NCI-H1092 (cell line): ENCODE results near the gene SYT8.

Experiments used
- DNase-seq: peaks from one replicate; lab custom pipeline; 2025; lab: John Stamatoyannopoulos, UW

Gene SYT8

DNA sequence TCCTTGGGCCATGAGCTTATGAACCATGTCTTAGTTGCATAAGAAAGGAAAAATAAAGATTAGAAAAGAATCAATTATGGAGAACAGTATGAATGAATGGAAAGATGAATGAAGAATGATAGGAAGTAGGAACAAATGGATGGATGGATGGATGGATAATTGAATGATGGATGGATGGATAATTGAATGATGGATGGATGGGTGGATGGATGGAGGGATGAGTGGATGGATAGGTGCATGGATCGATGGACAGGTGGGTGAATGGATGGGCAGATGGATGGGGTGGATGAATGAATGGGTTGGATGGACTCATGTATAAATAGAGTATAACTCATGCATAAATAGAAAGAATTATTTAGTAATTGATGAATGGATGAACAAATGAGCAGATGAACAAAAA lies 25.3 kb downstream of the SYT8 start:
- no peak for DNase-seq

DNA sequence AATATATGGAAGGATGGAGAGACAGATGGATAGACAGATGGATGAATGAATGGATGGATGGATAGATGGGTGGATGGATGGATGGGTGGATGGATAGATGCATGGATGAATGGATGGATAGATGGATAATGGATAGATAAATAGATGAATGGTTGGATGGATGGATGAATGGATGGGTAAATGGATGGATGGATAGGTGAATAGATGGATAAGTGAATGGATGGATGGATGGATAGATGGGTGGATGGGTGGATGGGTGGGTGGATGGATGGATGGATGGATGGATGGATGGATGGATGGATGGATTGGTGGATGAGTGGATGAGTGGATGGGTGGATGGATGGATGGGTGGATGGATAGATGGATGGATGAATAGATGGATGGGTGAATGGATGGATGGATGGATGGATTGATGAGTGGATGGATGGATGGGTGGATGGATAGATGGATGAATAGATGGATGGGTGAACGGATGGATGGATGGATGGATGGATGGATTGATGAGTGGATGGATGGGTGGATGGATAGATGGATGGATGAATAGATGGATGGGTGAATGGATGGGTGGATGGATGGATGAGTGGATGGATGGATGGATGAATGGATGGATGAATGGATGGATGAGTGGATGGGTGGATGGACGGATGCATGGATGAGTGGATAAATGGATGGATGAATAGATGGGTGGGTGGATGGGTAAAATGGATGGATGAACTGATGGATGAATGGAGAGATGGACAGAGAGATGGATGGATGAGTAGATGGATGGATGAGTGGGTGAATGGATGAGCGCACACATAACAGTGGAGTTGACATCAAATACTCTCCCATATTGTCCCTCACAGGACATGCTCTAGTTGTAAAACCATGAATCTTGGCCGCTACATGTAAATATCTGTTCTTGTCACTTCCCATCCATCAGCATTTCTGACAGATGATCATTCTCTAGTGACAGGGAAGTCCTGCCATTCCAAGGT lies 26.9 kb downstream of the SYT8 start:
- DNase-seq = no peak

DNA sequence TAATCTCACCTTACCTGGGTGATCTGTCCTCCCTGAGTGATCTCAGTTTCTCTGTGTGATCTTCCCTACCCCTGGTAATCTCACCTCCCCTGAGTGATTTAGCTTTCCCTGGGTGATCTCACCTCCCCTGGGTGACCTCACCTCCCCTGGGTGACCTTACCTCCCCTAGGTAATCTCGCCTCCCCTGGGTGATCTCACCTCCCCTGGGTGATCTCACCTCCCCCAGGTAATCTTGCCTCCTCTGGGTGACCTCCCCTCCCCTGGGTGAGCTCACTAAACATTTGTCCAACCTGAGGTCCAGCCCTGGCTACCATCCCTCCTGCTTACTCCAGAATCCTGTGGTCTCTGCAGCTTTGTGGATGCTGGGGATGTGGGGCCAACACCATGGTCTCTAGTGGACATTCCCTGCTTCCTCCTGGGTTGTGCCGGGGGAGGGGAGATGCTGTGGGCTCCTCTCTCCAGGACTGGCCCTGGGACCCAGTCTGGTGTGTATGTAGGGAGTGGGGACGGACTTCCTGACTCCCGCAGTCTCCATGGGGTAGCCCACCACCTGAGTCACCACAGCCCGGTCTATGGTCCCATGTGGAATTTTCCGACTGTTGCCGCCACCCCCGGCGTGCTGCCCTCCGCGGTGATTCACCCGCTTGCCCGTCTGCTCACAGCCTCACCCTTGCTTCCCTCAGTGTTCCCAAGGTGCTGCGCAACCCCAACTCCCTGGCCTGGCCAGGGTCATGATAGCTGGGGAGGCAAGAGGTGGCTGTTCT lies 28.0 kb downstream of the SYT8 start:
- DNase-seq = no peak

DNA sequence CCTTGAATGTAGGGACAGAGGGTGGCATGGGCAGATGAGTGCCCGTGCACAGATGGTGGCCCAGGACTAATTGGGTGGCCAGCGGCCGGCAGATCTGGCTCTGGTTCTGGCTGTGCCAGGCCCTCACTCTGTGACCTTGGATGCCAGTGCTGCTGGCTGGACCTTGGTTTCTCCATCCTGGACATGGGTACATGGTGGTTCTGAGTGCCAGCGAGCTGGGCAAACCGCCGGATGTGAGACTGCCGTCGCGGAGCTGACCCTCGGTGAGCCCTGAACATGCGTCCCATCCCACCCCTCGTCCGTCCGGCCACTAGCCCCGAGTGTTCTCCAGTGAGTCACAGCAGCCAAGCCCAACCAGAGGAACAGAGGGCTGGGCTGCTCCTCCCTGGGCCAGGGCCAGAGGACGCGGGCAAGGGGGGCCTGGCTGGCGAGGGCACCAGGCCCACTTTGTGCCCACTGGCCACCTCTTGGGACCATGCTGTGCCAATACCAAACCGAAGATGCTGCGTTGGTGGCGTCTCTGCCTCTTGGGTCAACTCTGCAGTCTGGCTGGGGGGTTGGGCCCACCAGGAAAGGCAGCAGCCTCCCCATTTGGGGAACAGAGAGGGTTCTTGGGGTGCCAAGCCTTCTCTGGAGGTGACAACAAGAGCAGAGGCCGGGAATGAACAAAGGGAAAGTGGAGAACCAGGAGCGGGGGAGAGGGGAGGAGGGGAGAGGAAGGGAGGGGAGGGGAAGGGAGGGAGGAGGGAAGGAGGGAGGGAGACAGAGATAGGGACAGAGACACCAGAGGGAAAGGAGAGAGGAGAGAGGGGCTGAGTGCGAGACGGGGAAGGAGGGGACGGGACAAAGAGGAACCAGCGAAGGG lies 28.8 kb downstream of the SYT8 start:
- DNase-seq = peak; percentile 67

DNA sequence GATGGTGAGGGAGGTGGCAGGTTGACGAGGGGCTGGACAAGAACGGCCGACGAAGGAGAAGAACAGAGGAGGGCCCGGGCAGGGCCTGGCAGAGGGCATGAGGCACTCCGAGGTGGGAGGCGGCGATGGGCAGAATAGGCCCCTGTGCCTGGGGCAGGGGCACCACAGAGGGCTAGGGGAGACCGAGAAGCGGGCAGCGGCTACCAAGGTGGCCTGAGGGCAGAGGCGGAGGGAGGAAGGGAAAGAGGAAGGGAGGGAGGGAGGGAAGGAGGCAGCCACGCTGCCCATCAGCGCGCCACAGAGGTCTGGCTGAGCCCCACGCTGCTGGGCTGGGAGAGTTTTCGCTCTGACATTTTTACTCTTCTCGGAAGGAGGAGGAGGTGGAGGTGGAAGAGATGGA lies 29.4 kb downstream of the SYT8 start:
- DNase-seq = no peak

DNA sequence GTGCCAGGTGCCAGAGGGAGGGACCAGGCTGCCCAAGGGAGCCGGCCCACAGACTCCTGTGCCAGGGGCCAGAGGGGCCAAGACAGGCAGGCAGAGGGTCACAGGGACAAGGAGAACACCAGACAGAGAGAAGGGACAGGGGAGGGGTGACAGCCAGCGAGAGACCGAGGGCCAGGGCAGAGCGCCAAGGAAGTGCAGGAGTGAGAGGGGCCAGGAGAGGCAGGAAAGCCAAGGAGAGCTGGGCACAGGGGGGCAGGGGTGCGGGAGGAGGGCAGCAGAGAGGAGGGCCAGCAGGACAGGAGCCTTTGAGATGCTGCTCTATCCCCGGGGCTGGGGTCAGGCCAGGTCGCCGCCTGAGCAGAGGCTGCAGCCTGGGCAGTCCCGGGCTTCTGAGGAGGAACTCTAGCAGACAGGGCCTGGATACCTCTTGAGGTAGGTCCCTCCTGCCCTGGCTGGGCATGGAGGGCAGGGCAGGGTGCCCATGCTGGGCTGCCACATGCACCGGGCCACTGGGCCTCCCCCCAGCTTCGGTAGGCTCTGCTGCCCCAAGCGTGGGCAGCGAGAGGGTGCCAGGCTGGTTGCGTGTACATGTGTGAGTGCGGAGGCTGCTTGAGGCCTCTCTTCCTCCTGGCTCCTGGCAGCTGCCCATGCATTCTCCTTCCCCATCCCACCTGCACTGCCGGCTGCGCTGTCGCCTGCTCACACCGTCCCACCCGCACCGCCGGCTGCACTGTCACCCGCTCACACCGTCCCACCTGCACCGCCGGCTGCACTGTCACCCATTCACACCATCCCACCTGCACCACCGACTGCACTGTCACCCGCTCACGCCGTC lies 30.3 kb downstream of the SYT8 start:
- DNase-seq = peak; percentile 23

DNA sequence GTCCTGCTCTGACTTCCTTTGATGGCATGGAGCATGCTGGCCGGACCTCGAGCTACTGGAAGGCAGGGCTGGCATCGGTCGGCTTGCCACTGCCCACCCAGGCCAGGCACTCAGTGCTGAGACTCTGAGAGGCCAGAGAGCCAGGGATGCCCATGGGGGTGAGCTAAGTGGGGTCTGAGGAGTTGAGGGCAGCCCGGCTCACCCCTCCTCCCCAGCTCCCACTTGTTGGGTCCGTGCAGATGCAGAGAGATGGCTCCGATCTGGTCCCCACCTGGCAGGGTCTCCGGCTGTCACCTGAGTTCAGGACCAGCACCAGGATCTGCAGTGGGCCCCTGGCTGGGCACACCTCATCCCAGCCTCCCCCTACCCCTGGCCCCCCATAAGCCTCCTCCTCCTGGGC lies 31.4 kb downstream of the SYT8 start:
- DNase-seq = no peak

DNA sequence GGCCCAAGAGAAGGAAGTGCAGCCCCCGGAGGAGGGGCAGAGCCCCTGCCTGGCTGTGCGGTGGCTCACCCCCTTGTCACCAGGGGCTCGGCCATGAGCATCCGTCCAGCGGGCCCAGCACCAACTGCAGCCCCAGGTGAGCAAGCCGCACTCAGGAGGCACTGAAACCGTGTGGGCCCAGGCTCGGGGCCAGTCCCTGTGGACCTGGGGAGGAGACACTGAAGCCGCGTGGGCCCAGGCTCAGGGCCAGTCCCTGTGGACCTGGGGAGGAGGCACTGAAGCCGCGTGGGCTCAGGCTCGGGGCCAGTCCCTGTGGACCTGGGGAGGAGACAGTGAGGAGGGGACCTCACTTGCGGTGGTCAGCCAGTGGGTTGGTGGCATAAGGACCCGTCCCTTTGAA lies 32.0 kb downstream of the SYT8 start:
- no peak for DNase-seq

DNA sequence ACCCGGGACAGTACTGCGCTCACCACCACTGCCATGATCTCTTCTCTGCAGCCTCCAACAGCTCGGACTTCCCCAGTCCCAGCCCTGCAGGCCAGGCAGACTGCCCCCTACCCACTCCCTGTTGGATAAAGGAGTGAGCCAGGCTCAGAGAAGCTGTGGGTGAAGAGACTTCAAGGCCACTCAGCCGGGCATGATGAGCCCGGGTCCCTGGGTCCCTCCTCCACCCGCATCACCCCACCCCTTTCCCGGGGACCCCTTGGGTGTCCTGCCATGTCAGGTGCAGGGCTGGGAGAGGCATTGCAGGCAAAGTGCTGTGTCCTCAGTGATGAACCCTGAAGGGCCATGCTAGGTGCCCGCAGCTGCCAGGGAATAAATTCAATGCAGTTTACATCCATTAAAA lies 32.6 kb downstream of the SYT8 start:
- DNase-seq = no peak

DNA sequence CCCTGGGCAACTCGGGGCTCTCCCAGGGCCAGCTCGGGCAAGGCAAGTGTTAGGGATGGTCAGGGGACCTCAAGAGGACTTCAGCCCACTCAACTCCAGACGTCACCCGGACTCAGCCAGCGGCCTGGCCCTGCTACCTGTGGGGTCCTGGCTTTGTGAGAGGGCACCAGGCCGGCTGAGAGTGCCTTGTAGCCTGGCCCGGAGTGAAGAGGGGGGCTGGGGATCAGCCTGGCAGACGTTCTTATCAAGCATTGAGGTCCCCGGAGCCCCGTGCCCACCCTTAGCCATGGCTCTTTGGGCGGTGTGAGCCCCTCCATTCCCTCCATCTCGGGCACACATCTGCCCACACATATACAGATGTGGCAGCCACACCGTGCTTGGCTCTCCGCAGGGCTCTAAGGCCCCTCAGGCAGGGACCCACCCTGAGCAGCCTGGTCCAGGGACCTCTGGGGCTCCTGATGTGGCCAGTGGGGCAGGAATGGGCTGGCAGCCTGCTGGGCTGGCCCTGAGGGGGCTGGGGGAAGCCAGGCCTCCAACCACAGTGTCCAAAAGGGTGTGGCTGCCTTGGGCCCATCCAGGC lies 33.4 kb downstream of the SYT8 start:
- no peak for DNase-seq

DNA sequence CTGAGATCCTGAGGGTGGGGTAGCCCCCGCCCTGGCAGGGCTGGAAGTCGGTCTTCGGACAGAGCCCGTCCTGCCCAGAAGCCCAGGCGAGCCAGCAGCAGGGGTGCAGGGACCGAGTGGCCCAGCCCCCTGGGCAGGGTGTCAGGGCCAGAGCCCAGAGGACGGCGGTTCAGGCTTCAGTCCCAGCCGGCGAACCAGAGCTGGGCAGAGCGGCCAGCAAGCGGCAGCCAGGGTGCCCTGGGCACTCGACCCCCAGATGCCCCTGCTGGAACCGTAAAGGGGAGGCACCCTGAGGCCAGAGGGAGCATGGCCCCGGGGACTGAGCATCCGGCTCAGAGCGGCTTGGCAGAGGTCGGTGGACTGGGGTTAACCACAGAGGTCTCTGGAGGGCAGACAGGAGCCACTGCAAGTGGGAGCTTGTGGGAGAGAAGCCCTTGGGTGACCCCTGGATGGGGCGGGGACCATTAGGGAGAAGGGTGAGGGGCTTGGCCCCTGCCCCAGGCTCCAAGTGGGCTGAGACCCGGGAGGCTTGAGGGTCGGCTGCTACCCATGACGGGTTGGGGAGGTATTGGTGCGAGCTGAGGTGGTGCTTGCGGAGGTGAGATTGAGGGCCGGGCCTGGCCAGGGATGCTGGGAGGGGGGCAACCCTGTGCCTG lies 34.0 kb downstream of the SYT8 start:
- no peak for DNase-seq

DNA sequence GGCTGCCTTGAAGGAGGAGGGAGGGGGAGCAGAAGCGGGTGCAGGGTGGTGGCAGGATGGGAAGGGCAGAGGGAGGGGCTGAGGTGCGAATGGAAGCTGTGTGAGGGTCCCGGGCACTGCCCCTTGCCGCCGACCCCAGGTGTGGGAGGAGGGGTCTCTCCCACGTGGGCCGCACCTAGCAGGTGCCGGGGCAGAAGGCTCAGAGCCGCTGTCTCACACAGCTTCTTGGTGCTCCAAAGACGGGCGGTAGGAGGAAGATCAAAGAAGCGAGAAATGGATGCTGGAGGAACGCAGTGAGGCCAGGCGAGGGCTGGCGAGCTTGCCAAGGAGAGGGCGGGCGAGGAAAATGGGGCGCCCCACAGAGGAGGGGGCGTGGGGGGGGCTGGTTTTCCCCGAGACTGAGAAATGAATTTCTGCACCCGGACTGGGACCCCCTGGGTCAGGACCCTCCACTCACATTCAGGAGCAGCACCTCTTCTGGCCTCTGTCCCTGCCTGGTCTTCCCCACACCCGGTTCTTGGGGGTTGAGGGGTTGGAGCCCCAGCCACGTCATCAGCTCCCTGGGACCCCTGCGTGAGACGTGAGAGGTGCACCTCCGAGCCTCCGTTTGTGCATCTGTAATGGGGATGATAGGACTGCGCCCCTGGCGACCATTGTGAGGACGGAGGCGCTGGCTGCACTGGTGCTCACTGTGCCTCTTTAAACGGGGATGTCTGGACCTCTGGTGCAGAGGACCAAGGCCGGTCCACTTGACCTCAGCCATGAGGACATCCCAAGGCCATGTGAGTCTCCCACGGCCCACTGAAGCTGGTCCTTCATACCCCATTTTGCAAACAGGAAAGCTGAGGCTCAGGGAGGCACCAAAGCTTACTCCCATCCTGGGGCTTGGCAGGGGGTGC lies 34.9 kb downstream of the SYT8 start:
- no peak for DNase-seq

DNA sequence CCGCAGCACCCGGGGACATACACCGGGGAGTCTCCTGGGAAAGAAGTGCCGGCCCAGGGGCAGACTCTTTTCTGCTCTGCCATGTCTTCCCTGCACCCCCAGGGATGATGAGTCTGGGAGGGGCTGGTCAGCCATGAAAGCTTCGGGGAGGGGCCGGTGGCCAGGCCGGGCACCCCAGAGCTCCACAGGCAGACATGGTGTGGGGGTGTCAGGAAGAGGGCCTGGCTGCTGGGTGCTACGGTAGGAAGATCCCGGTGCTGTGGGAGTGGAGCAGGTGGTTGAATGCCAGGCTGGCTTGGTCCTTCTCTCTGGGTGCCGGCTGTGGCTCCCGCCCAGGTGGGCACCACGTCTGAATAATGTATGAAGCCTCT lies 35.5 kb downstream of the SYT8 start:
- no peak for DNase-seq

DNA sequence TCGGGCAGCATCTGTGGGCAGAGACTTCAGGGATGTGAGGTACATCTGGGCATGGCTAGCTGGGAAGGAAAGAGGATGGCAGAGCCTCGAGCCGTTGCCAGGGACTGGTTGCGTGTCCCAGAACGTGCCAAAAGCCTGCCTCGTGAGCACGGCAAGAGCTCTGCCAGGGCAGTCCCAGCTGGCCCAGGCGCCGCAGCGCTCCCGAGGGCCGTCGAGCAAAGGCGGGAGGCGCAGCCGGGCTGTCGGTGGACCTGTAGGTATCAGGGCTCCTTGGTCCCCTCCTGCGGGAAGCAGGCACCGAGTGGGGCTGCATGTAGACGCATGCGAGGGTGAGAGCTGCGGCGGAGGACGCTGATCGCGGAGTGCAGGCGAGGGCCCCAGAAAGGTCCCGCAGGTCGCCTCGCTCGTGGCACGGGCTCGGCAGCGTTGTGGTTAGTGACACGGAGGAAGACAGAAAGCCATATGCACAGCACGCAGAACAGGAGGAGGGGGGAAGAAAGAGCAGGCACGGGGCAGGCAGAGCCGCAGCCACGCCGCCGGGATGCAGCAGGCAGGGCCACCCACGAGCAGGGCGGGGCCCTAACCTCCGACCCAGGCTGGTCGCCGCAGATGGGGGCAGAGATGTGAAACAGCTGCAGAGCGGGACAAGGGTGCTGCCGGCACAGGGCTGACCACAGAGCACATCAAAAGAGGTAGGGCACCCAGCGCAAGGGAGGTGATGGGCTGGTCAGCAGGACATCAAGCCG lies 36.1 kb downstream of the SYT8 start:
- no peak for DNase-seq

DNA sequence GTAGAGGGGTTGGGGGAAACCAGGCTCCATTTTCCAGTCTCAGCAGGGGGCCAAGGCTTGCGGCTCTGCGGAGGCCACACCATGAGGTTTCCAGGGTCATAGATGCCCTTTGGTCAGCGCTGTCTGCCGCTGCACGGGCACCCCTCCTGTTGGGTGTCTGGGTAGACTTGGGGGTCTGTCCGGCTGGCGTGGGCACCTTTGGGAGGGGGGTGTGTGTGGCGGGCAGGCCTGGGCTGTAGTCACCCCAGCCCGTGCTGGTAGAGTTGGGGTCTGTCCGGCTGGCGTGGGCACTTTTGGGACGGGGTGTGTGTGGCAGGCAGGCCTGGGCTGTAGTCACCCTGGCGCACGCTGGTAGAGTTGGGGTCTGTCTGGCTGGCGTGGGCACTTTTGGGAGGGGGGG lies 36.7 kb downstream of the SYT8 start:
- no peak for DNase-seq

DNA sequence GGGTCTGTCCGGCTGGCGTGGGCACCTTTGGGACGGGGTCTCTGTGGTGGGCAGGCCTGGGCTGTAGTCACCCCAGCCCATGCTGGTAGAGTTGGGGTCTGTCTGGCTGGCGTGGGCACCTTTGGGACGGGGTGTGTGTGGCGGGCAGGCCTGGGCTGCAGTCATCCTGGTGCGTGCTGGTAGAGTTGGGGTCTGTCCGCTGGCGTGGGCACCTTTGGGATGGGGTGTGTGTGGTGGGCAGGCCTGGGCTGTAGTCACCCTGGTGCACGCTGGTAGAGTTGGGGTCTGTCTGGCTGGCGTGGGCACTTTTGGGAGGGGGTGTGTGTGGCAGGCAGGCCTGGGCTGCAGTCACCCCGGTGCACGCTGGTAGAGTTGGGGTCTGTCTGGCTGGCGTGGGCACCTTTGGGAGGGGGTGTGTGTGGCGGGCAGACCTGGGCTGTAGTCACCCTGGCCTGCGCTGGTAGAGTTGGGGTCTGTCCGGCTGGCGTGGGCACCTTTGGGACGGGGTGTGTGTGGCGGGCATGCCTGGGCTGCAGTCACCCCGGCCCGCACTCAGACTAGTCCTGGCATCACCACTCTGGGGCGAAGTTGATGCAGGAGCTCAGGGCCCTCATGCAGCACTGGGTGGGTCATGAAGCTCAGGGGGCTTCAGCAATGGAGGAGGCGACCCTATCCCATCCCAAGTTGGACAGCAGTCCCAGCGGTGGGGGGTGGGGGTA lies 37.6 kb downstream of the SYT8 start:
- no peak for DNase-seq

DNA sequence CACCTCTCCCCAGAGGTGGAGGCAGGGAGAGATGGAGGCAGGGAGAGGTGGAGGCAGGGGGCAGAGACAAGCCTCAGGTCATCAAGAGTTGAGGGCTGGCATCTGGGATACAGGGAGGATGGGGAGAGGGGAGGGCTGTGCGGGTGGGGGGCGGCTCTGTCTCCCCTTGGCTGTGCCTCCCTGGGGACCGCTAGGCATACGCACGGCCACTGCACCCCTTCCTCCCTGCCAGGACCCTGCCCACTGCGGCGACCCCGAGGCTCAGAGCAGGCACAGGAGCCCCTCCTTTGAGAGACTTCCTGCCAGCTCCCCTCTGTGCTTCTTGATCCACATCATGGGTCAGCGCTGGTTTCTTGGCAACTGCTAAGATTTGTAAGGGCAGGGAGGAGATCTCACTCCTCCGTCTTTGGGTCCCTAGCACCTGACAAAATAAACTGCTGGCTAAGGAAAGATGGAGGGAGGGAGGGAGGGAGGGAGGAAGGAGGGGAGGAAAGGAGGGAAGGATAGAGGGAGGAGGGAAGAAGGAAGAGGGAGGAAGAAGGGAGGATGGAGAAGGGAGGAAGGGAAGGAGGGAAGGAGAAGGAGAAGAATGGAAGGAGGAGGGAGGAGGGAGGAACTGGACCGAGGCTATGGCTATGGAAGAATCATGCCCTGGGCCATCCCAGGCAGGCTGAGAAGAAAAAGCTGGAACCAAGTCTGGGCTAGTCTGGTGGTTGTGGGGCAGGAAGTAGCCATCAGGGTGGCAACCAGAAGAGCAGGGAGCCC lies 38.4 kb downstream of the SYT8 start:
- DNase-seq = no peak
